ENCODE data around the gene SLC5A4. TPM values are rescaled to one million over a fixed set of nuclear protein-coding genes. Genes with fewer than 3 reads are reported as not detected.

Gene SLC5A4
- total and polyA plus RNA-seq, 4 donors: 0.10 to 2.9 (median 1.6) TPM

- 83 to 86% methylated on average over 3 of the region's 3 CpGs for WGBS, 2 donors
- Histone ChIP-seq H3K36me3 (ENCODE audit: control insufficient read depth in 1 of 2, insufficient read depth in 2 of 2, low read length in 1 of 2) (no peaks in the 10 kb centered on the region), H3K4me3 (ENCODE audit: low read length in 2 of 2) (no peak overlapping the region), H3K4me1 (ENCODE audit: control insufficient read depth in 1 of 2, insufficient read depth in 2 of 2, low read length in 2 of 2) (no peaks in the 10 kb centered on the region), H3K9me3 (ENCODE audit: control insufficient read depth, low read length) (no peaks in the 10 kb centered on the region), H3K27me3 (ENCODE audit: control insufficient read depth in 1 of 2, insufficient read depth in 2 of 2, low read length in 1 of 2) (no peaks in the 10 kb centered on the region), H3K27ac (ENCODE audit: low read depth in 1 of 2, low read length in 2 of 2) (no peak overlapping the region)
- DNase-seq (no peak), ATAC-seq (ENCODE audit: low FRiP score) (no peak)
- intact Hi-C loops (cut with DNase I): no loop called here
Observed at GRCh38 chr22:32219026-32219425, 36.1 kb downstream of the SLC5A4 start.

- Histone ChIP-seq H3K4me1 (ENCODE audit: control insufficient read depth in 1 of 2, insufficient read depth in 2 of 2, low read length in 2 of 2) (no peaks in the 10 kb centered on the region), H3K36me3 (ENCODE audit: control insufficient read depth in 1 of 2, insufficient read depth in 2 of 2, low read length in 1 of 2) (no peaks in the 10 kb centered on the region), H3K4me3 (ENCODE audit: low read length in 2 of 2) (no peak overlapping the region), H3K27me3 (ENCODE audit: control insufficient read depth in 1 of 2, insufficient read depth in 2 of 2, low read length in 1 of 2) (no peaks in the 10 kb centered on the region), H3K27ac (ENCODE audit: low read depth in 1 of 2, low read length in 2 of 2) (no peak overlapping the region), H3K9me3 (ENCODE audit: control insufficient read depth, low read length) (no peaks in the 10 kb centered on the region)
- 77 to 81% methylated on average over 6 of the region's 6 CpGs for WGBS, 2 donors
- intact Hi-C loops (cut with DNase I): no loop called here
- ATAC-seq (ENCODE audit: low FRiP score): no peak
- DNase-seq: no peak
Observed at GRCh38 chr22:32218470-32218869, 36.7 kb downstream of the SLC5A4 start.

- 77 to 78% methylated on average over 2 of the region's 2 CpGs for WGBS, 2 donors
- intact Hi-C loops (cut with DNase I): no loop called here
- Histone ChIP-seq H3K9me3 (ENCODE audit: control insufficient read depth, low read length) (no peaks in the 10 kb centered on the region), H3K4me1 (ENCODE audit: control insufficient read depth in 1 of 2, insufficient read depth in 2 of 2, low read length in 2 of 2) (no peaks in the 10 kb centered on the region), H3K4me3 (ENCODE audit: low read length in 2 of 2) (no peak overlapping the region), H3K27me3 (ENCODE audit: control insufficient read depth in 1 of 2, insufficient read depth in 2 of 2, low read length in 1 of 2) (no peaks in the 10 kb centered on the region), H3K27ac (ENCODE audit: low read depth in 1 of 2, low read length in 2 of 2) (no peak overlapping the region), H3K36me3 (ENCODE audit: control insufficient read depth in 1 of 2, insufficient read depth in 2 of 2, low read length in 1 of 2) (no peaks in the 10 kb centered on the region)
- no peak for ATAC-seq (ENCODE audit: low FRiP score)
- no peak for DNase-seq
Observed at GRCh38 chr22:32217465-32217864, 37.7 kb downstream of the SLC5A4 start.

- Histone ChIP-seq H3K4me3 (ENCODE audit: low read length in 2 of 2) (no peak overlapping the region), H3K27ac (ENCODE audit: low read depth in 1 of 2, low read length in 2 of 2) (no peak overlapping the region), H3K36me3 (ENCODE audit: control insufficient read depth in 1 of 2, insufficient read depth in 2 of 2, low read length in 1 of 2) (no peaks in the 10 kb centered on the region), H3K4me1 (ENCODE audit: control insufficient read depth in 1 of 2, insufficient read depth in 2 of 2, low read length in 2 of 2) (no peaks in the 10 kb centered on the region), H3K9me3 (ENCODE audit: control insufficient read depth, low read length) (no peaks in the 10 kb centered on the region), H3K27me3 (ENCODE audit: control insufficient read depth in 1 of 2, insufficient read depth in 2 of 2, low read length in 1 of 2) (no peaks in the 10 kb centered on the region)
- 70 to 81% methylated on average over 10 of the region's 10 CpGs for WGBS, 2 donors
- ATAC-seq (ENCODE audit: low FRiP score) (no peak), DNase-seq (no peak)
- intact Hi-C loops (cut with DNase I): no loop called here
Observed at GRCh38 chr22:32216911-32217310, 38.2 kb downstream of the SLC5A4 start.

GRCh38 chr22:32211011-32211410 lies 44.1 kb downstream of the SLC5A4 start:
- WGBS, 2 donors: 65 to 72% methylated on average over 7 of the region's 7 CpGs
- no peaks in the 10 kb centered on the region for H3K36me3 ChIP-seq (ENCODE audit: control insufficient read depth in 1 of 2, insufficient read depth in 2 of 2, low read length in 1 of 2)

GRCh38 chr22:32208681-32209080 lies 46.5 kb downstream of the SLC5A4 start:
- Histone ChIP-seq H3K27ac (ENCODE audit: low read depth in 1 of 2, low read length in 2 of 2) (no peak overlapping the region), H3K36me3 (ENCODE audit: control insufficient read depth in 1 of 2, insufficient read depth in 2 of 2, low read length in 1 of 2) (no peaks in the 10 kb centered on the region), H3K4me3 (ENCODE audit: low read length in 2 of 2) (no peak overlapping the region), H3K9me3 (ENCODE audit: control insufficient read depth, low read length) (no peaks in the 10 kb centered on the region), H3K4me1 (ENCODE audit: control insufficient read depth in 1 of 2, insufficient read depth in 2 of 2, low read length in 2 of 2) (no peaks in the 10 kb centered on the region), H3K27me3 (ENCODE audit: control insufficient read depth in 1 of 2, insufficient read depth in 2 of 2, low read length in 1 of 2) (no peaks in the 10 kb centered on the region)
- intact Hi-C loops (cut with DNase I): loop anchor here in 1 of 2 donors (5.0 kb wide), 1 partner anchor 34 kb away; no protein-coding TSS in a partner anchor
- 64 to 74% methylated on average over 3 of the region's 3 CpGs for WGBS, 2 donors
- DNase-seq (peak in 1 of 2 donors; percentile 46), ATAC-seq (ENCODE audit: low FRiP score) (no peak)

More at GRCh38 chr22:32211011-32211410, 44.1 kb downstream of the SLC5A4 start:
- no peak for DNase-seq
- ATAC-seq (ENCODE audit: low FRiP score): no peak
- Histone ChIP-seq H3K27me3 (ENCODE audit: control insufficient read depth in 1 of 2, insufficient read depth in 2 of 2, low read length in 1 of 2) (no peaks in the 10 kb centered on the region), H3K4me3 (ENCODE audit: low read length in 2 of 2) (no peak overlapping the region), H3K9me3 (ENCODE audit: control insufficient read depth, low read length) (no peaks in the 10 kb centered on the region), H3K4me1 (ENCODE audit: control insufficient read depth in 1 of 2, insufficient read depth in 2 of 2, low read length in 2 of 2) (no peaks in the 10 kb centered on the region), H3K27ac (ENCODE audit: low read depth in 1 of 2, low read length in 2 of 2) (no peak overlapping the region)
- intact Hi-C loops (cut with DNase I): no loop called here

- Histone ChIP-seq H3K9me3 (ENCODE audit: control insufficient read depth, low read length) (no peaks in the 10 kb centered on the region), H3K27me3 (ENCODE audit: control insufficient read depth in 1 of 2, insufficient read depth in 2 of 2, low read length in 1 of 2) (no peaks in the 10 kb centered on the region), H3K27ac (ENCODE audit: low read depth in 1 of 2, low read length in 2 of 2) (no peak overlapping the region), H3K4me3 (ENCODE audit: low read length in 2 of 2) (no peak overlapping the region), H3K36me3 (ENCODE audit: control insufficient read depth in 1 of 2, insufficient read depth in 2 of 2, low read length in 1 of 2) (no peaks in the 10 kb centered on the region), H3K4me1 (ENCODE audit: control insufficient read depth in 1 of 2, insufficient read depth in 2 of 2, low read length in 2 of 2) (no peaks in the 10 kb centered on the region)
- 78 to 87% methylated on average over 4 of the region's 4 CpGs for WGBS, 2 donors
- DNase-seq (no peak), ATAC-seq (ENCODE audit: low FRiP score) (no peak)
- intact Hi-C loops (cut with DNase I): loop anchor here in 1 of 2 donors (5.0 kb wide), 1 partner anchor 34 kb away; no protein-coding TSS in a partner anchor
Observed at GRCh38 chr22:32207971-32208480, 47.1 kb downstream of the SLC5A4 start.

- H3K27ac ChIP-seq (ENCODE audit: low read depth in 1 of 2, low read length in 2 of 2): no peak overlapping the region
- H3K4me1 ChIP-seq (ENCODE audit: control insufficient read depth in 1 of 2, insufficient read depth in 2 of 2, low read length in 2 of 2): no peaks in the 10 kb centered on the region
- WGBS, 2 donors: 84 to 85% methylated on average over 20 to 22 of the region's 22 CpGs
- H3K4me3 ChIP-seq (ENCODE audit: low read length in 2 of 2): no peak overlapping the region
- no peaks in the 10 kb centered on the region for H3K27me3 ChIP-seq (ENCODE audit: control insufficient read depth in 1 of 2, insufficient read depth in 2 of 2, low read length in 1 of 2)
- no peak for DNase-seq
- no peak for ATAC-seq (ENCODE audit: low FRiP score)
- H3K9me3 ChIP-seq (ENCODE audit: control insufficient read depth, low read length): no peaks in the 10 kb centered on the region
- intact Hi-C loops (cut with DNase I): loop anchor here in 1 of 2 donors (5.0 kb wide), 1 partner anchor 35 kb away; no protein-coding TSS in a partner anchor
- H3K36me3 ChIP-seq (ENCODE audit: control insufficient read depth in 1 of 2, insufficient read depth in 2 of 2, low read length in 1 of 2): no peaks in the 10 kb centered on the region
Observed at GRCh38 chr22:32206774-32207758, 48.1 kb downstream of the SLC5A4 start.

All from aorta (tissue), 5 donors.